ENCODE measurements around the gene L3MBTL1.

Gene L3MBTL1

DNA sequence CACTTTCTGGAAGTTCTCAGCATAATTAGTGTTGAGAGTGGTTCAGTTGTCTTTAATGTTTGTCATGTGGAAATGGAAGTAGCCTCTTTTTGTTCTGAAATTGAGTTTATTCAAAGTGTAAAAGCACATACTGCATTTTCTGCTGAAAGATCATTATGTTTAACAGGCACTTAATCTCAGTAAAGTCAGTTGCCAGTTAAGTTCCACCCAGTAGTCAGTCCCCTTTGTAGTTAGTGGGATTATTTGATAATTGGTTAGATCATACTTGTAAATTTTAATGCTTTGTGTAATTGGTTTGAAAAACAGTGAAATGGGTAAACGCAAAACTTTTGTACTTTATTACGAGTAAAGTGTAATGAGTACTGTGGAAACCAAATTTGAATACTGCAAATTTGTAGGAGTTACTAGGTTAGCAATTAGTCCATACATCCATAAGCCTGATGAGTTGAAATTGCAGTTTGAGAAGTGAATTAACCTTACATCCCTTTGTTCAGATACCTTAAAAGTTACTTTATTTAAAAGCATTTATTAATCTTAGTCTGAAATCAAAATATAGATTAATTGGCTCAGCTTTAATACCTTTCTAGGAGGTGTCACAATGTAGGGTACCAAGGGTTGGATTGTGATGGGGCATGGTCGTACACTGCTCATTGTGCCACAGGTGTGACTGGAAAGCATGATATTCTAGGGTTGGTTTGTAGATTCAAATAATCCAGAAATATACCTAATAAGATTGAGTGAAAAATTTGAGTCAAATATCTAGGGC, 45.4 kb upstream of the L3MBTL1 start:
- Histone ChIP-seq H3K79me2 (ENCODE audit: control insufficient read depth, insufficient read depth, low read length) (peaks cover 24% of the 10 kb centered on the region), H3K27me3 (ENCODE audit: insufficient read depth, low read length, poor library complexity) (no peaks in the 10 kb centered on the region), H4K8ac (ENCODE audit: low read depth, low read length) (no peak overlapping the region), H3K23ac (ENCODE audit: low read length) (no peak overlapping the region), H3K9ac (ENCODE audit: low read length) (no peak overlapping the region), H2BK5ac (ENCODE audit: low read length) (no peak overlapping the region), H3K4ac (ENCODE audit: low read depth, low read length) (no peak overlapping the region), H3K4me1 (ENCODE audit: control insufficient read depth, low read depth, low read length) (peaks cover 2% of the 10 kb centered on the region), H2AK5ac (ENCODE audit: low read length) (no peak overlapping the region), H3K27ac (ENCODE audit: low read depth, low read length) (no peak overlapping the region), H3K18ac (ENCODE audit: low read length) (no peak overlapping the region), H3K4me2 (ENCODE audit: low read length) (no peak overlapping the region), H2BK15ac (replicated peaks; ENCODE audit: low read depth) (no peak overlapping the region), H2BK120ac (ENCODE audit: low read depth, low read length) (no peak overlapping the region), H3K36me3 (ENCODE audit: control insufficient read depth, insufficient read depth, low read length) (peaks cover 13% of the 10 kb centered on the region), H3K79me1 (ENCODE audit: low read length) (peaks cover 8% of the 10 kb centered on the region), H3K4me3 (ENCODE audit: low read length) (no peak overlapping the region), H4K5ac (ENCODE audit: low read length) (no peak overlapping the region), H3K56ac (ENCODE audit: low read length) (no peak overlapping the region)
- no peak for DNase-seq
- WGBS (ENCODE audit: extremely low coverage, insufficient coverage, low lambda C conversion rate): 100% methylated on average over 2 of the region's 3 CpGs

DNA sequence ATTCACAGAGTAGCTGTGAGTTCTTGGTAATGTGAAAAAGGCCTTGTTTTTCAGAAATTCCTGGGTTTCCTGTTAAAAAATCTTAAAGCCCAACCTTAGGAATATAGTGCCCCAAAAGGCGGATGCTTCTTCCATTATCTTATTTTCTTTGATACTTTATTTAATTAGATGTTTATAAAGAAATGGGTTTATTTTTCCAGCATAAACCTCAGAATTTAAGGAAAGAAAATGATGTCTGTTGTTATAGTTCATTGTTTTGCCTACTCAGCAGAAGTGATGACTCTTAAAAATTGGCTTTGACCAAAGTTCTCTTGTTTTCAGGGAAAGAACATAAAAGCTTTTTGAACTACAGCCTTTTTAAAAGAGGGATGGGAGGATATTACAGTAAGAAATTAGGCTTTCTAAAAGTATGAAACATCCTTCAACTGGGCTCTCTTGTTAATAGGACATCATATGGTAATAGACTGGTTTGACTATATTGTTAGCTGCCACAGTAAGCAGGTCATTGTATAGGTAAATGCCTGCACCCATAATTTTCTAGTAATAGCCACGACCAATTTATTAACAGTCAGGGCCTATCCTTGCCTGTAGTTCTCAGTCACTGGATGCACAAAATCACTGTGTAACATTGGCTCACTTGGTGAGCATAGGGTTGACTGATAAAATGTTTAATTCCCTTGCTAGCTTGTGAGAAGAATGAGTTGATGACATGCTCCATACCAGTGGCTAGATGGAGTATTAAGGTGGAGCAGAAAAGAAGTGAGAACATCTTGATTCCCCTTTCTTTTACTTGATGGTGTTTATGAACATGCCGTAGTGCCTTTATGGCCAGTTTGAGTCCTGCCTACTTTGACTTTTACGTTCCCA, 44.6 kb upstream of the L3MBTL1 start:
- no peak overlapping the region for H2BK120ac ChIP-seq (ENCODE audit: low read depth, low read length)
- H3K79me2 ChIP-seq (ENCODE audit: control insufficient read depth, insufficient read depth, low read length): peaks cover 23% of the 10 kb centered on the region
- no peak overlapping the region for H3K23ac ChIP-seq (ENCODE audit: low read length)
- H3K4me1 ChIP-seq (ENCODE audit: control insufficient read depth, low read depth, low read length): peaks cover 2% of the 10 kb centered on the region
- no CpG with 5 or more reads among the region's 4 CpGs for WGBS (ENCODE audit: extremely low coverage, insufficient coverage, low lambda C conversion rate)
- H3K79me1 ChIP-seq (ENCODE audit: low read length): peaks cover 8% of the 10 kb centered on the region
- H3K27me3 ChIP-seq (ENCODE audit: insufficient read depth, low read length, poor library complexity): no peaks in the 10 kb centered on the region
- H4K5ac ChIP-seq (ENCODE audit: low read length): no peak overlapping the region
- no peak overlapping the region for H4K8ac ChIP-seq (ENCODE audit: low read depth, low read length)
- no peak overlapping the region for H2BK15ac ChIP-seq (replicated peaks; ENCODE audit: low read depth)
- no peak overlapping the region for H3K18ac ChIP-seq (ENCODE audit: low read length)
- H2BK5ac ChIP-seq (ENCODE audit: low read length): no peak overlapping the region
- H3K27ac ChIP-seq (ENCODE audit: low read depth, low read length): no peak overlapping the region
- H3K36me3 ChIP-seq (ENCODE audit: control insufficient read depth, insufficient read depth, low read length): peaks cover 13% of the 10 kb centered on the region
- no peak overlapping the region for H3K9ac ChIP-seq (ENCODE audit: low read length)
- H2AK5ac ChIP-seq (ENCODE audit: low read length): no peak overlapping the region
- no peak for DNase-seq
- H3K4me3 ChIP-seq (ENCODE audit: low read length): no peak overlapping the region
- H3K4ac ChIP-seq (ENCODE audit: low read depth, low read length): no peak overlapping the region
- H3K56ac ChIP-seq (ENCODE audit: low read length): no peak overlapping the region
- H3K4me2 ChIP-seq (ENCODE audit: low read length): no peak overlapping the region

DNA sequence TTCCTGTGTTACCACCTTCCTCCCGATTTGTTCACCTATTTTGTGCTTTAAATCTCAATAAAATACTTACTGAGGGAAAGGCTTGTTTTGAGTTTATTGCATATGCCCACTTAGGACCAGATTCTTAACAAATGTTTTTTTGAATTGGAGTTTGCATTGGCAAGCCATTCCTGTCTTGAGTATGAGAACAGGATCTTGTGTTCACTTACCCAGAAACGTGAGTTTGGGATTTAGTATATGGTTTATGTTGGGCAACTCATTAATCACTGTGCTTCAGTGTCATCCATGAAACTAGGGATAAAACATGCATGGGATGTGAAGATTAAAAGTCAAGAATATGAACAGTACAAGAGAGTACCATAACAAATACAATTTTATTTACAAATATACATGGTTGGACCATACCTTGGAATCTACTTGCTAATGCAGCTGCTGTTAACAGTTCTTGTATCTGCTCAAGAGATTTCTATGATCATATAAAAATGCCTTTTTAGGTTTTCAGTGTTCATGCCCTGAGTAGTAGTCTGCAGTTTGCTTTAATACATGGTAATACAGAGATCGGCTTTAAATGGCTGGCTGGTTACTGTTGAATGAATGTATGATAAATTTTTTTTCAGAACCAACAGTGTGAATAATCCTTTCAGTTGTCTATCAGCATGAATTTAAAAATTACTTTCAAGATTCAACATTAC, 43.8 kb upstream of the L3MBTL1 start:
- Histone ChIP-seq H3K9ac (ENCODE audit: low read length) (no peak overlapping the region), H3K27ac (ENCODE audit: low read depth, low read length) (no peak overlapping the region), H3K4me3 (ENCODE audit: low read length) (no peak overlapping the region), H3K79me2 (ENCODE audit: control insufficient read depth, insufficient read depth, low read length) (peaks cover 16% of the 10 kb centered on the region), H3K56ac (ENCODE audit: low read length) (no peak overlapping the region), H3K18ac (ENCODE audit: low read length) (no peak overlapping the region), H4K8ac (ENCODE audit: low read depth, low read length) (no peak overlapping the region), H2BK5ac (ENCODE audit: low read length) (no peak overlapping the region), H4K5ac (ENCODE audit: low read length) (no peak overlapping the region), H3K27me3 (ENCODE audit: insufficient read depth, low read length, poor library complexity) (no peaks in the 10 kb centered on the region), H3K4ac (ENCODE audit: low read depth, low read length) (no peak overlapping the region), H2BK120ac (ENCODE audit: low read depth, low read length) (no peak overlapping the region), H2AK5ac (ENCODE audit: low read length) (no peak overlapping the region), H3K36me3 (ENCODE audit: control insufficient read depth, insufficient read depth, low read length) (peaks cover 13% of the 10 kb centered on the region), H3K4me2 (ENCODE audit: low read length) (no peak overlapping the region), H2BK15ac (replicated peaks; ENCODE audit: low read depth) (no peak overlapping the region), H3K4me1 (ENCODE audit: control insufficient read depth, low read depth, low read length) (peaks cover 2% of the 10 kb centered on the region), H3K79me1 (ENCODE audit: low read length) (peaks cover 8% of the 10 kb centered on the region), H3K23ac (ENCODE audit: low read length) (no peak overlapping the region)
- WGBS (ENCODE audit: extremely low coverage, insufficient coverage, low lambda C conversion rate): no CpG with 5 or more reads among the region's 3 CpGs
- no peak for DNase-seq

DNA sequence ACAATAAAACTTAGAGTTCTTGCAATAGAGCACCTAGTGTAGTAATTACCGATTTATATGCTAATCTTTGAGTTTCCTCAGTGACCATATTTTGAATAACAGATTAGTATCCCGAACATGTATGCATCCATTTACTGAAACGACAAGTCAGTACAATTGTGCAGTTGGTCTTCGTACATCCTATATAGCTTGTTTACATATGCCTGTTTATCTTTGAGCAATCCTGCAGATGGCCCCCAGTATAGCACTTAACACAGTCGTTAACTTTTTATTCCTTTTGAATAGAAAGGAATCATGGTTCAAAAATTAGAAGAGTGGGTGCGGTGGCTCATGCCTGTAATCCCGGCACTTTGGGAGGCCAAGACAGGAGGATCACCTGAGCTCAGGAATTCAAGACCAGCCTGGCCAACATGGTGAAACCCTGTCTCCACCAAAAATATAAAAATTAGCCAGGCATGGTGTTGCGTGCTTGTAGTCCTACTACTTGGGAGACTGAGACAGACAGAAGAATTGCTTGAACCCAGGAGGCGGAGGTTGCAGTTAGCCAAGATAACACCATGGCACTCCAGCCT, 43.2 kb upstream of the L3MBTL1 start:
- H3K36me3 ChIP-seq (ENCODE audit: control insufficient read depth, insufficient read depth, low read length): peaks cover 10% of the 10 kb centered on the region
- H3K4me2 ChIP-seq (ENCODE audit: low read length): no peak overlapping the region
- H3K27ac ChIP-seq (ENCODE audit: low read depth, low read length): no peak overlapping the region
- no CpG with 5 or more reads among the region's 9 CpGs for WGBS (ENCODE audit: extremely low coverage, insufficient coverage, low lambda C conversion rate)
- H3K79me2 ChIP-seq (ENCODE audit: control insufficient read depth, insufficient read depth, low read length): peaks cover 10% of the 10 kb centered on the region
- no peak overlapping the region for H3K56ac ChIP-seq (ENCODE audit: low read length)
- no peak overlapping the region for H3K18ac ChIP-seq (ENCODE audit: low read length)
- H3K4me3 ChIP-seq (ENCODE audit: low read length): no peak overlapping the region
- no peaks in the 10 kb centered on the region for H3K4me1 ChIP-seq (ENCODE audit: control insufficient read depth, low read depth, low read length)
- H3K23ac ChIP-seq (ENCODE audit: low read length): no peak overlapping the region
- no peak overlapping the region for H2AK5ac ChIP-seq (ENCODE audit: low read length)
- H3K27me3 ChIP-seq (ENCODE audit: insufficient read depth, low read length, poor library complexity): no peaks in the 10 kb centered on the region
- H4K5ac ChIP-seq (ENCODE audit: low read length): no peak overlapping the region
- H4K8ac ChIP-seq (ENCODE audit: low read depth, low read length): no peak overlapping the region
- no peak overlapping the region for H3K9ac ChIP-seq (ENCODE audit: low read length)
- H3K79me1 ChIP-seq (ENCODE audit: low read length): peaks cover 5% of the 10 kb centered on the region
- no peak overlapping the region for H2BK120ac ChIP-seq (ENCODE audit: low read depth, low read length)
- no peak overlapping the region for H3K4ac ChIP-seq (ENCODE audit: low read depth, low read length)
- H2BK15ac ChIP-seq (replicated peaks; ENCODE audit: low read depth): no peak overlapping the region
- DNase-seq: no peak
- no peak overlapping the region for H2BK5ac ChIP-seq (ENCODE audit: low read length)

DNA sequence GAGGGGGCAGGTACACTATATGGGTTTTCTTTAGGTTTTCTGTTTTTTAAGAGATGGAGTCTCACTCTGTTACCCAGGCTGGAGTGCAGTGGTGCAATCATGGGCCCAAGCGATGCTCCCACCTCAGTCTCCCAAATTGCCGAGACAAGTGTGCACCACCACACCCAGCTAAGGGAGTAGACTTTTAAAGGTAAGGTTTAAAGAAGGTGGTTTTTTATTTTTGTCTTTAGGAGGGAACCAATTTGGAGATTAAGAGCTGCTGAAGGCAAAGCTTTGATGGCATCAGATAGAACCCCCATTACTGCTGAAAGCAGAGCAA, 41.9 kb upstream of the L3MBTL1 start:
- peaks cover 5% of the 10 kb centered on the region for H3K36me3 ChIP-seq (ENCODE audit: control insufficient read depth, insufficient read depth, low read length)

More for the DNA sequence above, 41.9 kb upstream of the L3MBTL1 start:
- no peak overlapping the region for H3K27ac ChIP-seq (ENCODE audit: low read depth, low read length)
- no peak overlapping the region for H4K8ac ChIP-seq (ENCODE audit: low read depth, low read length)
- no peak overlapping the region for H3K23ac ChIP-seq (ENCODE audit: low read length)
- WGBS (ENCODE audit: extremely low coverage, insufficient coverage, low lambda C conversion rate): no CpG with 5 or more reads among the region's 2 CpGs
- H3K4me2 ChIP-seq (ENCODE audit: low read length): no peak overlapping the region
- no peak for DNase-seq
- peaks cover 3% of the 10 kb centered on the region for H3K79me1 ChIP-seq (ENCODE audit: low read length)
- no peaks in the 10 kb centered on the region for H3K27me3 ChIP-seq (ENCODE audit: insufficient read depth, low read length, poor library complexity)
- H3K56ac ChIP-seq (ENCODE audit: low read length): no peak overlapping the region
- no peak overlapping the region for H3K4me3 ChIP-seq (ENCODE audit: low read length)
- H2AK5ac ChIP-seq (ENCODE audit: low read length): no peak overlapping the region
- H2BK120ac ChIP-seq (ENCODE audit: low read depth, low read length): no peak overlapping the region
- H3K4ac ChIP-seq (ENCODE audit: low read depth, low read length): no peak overlapping the region
- no peaks in the 10 kb centered on the region for H3K4me1 ChIP-seq (ENCODE audit: control insufficient read depth, low read depth, low read length)
- no peak overlapping the region for H2BK15ac ChIP-seq (replicated peaks; ENCODE audit: low read depth)
- H3K18ac ChIP-seq (ENCODE audit: low read length): no peak overlapping the region
- peaks cover 3% of the 10 kb centered on the region for H3K79me2 ChIP-seq (ENCODE audit: control insufficient read depth, insufficient read depth, low read length)
- no peak overlapping the region for H3K9ac ChIP-seq (ENCODE audit: low read length)
- H2BK5ac ChIP-seq (ENCODE audit: low read length): no peak overlapping the region
- H4K5ac ChIP-seq (ENCODE audit: low read length): no peak overlapping the region
